NCI-H1436 (cell line): Measurements from ENCODE around the gene ZNF77.
"Not testable (repeated sequence)": the region's sequence is repeated elsewhere in the genome, so short reads cannot be mapped to it uniquely, and the experiment has no call there.

Experiments
- DNase-seq: peaks from one replicate; lab custom pipeline; 2025; lab: John Stamatoyannopoulos, UW

Gene ZNF77

DNA sequence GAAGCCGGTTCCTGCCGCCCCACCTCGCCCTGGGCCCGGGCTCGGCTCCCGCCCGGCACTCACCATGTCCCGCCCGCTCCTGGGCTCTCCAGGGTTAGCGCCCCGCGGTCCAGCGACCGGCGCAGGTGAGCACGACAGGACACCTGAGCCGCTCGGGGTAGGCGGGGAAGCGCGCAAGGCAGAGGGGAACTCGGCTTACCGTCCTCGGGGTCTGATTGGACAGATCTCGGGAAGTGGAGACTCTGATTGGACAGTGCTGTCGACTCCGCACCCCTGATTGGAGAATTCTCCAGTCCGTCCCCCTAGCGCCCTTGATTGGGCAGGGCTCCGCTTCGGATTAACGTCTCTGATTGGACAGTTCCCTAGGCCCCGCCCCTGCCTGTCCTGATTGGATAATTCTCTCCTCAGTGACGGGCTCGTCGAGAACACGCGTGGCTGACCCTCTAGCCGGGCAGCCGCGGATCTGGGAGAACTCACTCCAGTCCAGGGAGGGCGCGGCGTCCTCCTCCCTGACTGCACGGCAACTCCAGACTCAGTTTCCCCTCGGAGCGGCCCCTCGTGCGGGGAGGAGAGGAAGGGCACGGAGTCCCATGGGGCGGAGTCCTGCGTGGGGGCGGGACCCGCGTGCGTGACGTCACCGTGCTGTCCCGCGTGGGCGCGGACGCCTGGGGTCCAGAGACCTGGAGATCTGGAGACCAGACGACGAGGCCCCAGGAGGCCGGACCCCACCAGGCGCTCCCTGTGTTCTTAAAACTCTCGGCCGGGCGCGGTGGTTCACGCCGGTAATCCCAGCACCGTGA lies at the start of gene ZNF77:
ZNF77 (minus strand) TSS at position 197 of the 800 bp plus-strand sequence; CDS start at position 66, 131 bp downstream.
- DNase-seq, result peak; percentile 99

- DNase-seq, result no peak
These were observed 48.8 kb upstream of the ZNF77 start for GRCh38 chr19:2993579-2993978.

- DNase-seq, result peak; percentile 60
These were observed 48.2 kb upstream of the ZNF77 start for GRCh38 chr19:2992958-2993357.

- DNase-seq, result not testable (repeated sequence)
These were observed 47.6 kb upstream of the ZNF77 start for GRCh38 chr19:2992333-2992732.

- DNase-seq, result no peak
These were observed 44.6 kb upstream of the ZNF77 start for GRCh38 chr19:2989236-2989946.

- no peak for DNase-seq
These were observed 43.8 kb upstream of the ZNF77 start for GRCh38 chr19:2988568-2988967.

- DNase-seq, result no peak
These were observed 43.0 kb upstream of the ZNF77 start for GRCh38 chr19:2987797-2988196.

DNA sequence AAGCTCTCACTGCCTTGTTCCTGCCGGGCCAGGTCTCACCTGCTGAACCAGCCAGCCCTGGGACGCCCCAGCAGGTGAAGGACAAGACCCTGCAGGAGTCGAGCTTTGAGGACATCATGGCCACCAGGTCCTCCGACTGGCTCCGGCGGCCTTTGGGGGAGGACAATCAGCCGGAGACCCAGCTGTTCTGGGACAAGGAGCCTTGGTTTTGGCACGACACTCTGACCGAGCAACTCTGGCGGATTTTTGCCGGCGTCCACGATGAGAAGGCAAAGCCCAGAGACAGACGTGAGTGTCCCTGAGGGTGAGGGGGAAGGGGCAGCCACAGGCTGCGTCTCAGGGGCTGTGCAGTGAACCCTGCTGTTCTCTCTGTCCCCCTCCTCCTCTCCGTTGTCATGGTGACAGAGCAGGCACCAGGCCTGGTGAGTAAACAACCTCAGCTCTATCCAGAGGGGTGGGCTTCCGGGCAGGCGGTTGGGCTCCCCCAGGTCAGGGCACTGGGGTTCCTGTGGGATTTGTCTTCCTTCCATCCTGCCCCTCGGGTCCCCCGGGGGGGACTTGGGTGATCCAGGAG lies 42.3 kb upstream of the ZNF77 start:
- DNase-seq, result no peak

- DNase-seq, result no peak
These were observed 39.4 kb upstream of the ZNF77 start for GRCh38 chr19:2984215-2984528.

- peak; percentile 99 for DNase-seq
These were observed 38.8 kb upstream of the ZNF77 start for GRCh38 chr19:2983351-2984214.

- peak; percentile 78 for DNase-seq
These were observed 38.2 kb upstream of the ZNF77 start for GRCh38 chr19:2982983-2983350.

DNA sequence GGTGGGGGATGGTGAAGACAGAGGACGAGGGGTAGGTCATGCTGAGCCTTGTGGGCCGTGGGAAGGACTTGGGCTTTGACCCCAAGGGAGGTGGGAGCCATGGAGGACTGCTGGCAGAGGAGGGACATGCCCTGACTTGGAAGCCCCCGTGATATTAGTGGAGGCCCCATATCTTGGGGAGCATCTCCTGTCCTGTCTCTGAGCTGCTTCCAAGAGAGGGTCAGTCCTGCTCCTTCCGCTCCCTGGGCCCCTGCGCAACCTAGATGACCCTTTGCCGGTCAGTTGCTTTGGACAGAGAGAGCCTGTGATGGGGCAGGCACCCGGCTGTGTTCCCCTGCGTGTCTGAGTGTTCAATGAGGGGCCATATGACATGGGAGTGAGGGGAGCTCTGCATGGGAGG lies 37.8 kb upstream of the ZNF77 start:
- no peak for DNase-seq

GRCh38 chr19:2981898-2982297 lies 37.1 kb upstream of the ZNF77 start:
- no peak for DNase-seq

GRCh38 chr19:2978772-2979171 lies 34.0 kb upstream of the ZNF77 start:
- no peak for DNase-seq

GRCh38 chr19:2978166-2978767 lies 33.5 kb upstream of the ZNF77 start:
- DNase-seq, result no peak

DNA sequence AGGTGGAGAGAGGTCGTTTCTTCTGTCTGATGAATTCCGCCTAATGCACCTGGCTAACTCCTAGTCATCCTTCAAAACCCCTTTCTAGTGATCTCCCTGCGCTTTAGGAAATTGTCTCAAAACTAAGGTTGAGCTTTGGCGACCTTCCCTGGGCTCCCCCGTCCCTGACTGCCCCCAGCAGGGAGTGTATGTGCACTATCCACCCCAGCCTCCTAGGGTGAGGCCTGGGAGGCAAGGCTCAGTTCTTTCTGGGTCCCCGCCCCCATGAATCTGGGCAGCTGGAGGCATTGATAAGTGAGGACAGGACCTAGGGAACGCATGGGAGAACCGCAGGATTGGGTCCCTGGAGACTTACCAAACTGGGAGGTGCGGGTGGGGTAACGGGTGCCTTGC lies 33.0 kb upstream of the ZNF77 start:
- no peak for DNase-seq

- peak; percentile 96 for DNase-seq
These were observed 32.4 kb upstream of the ZNF77 start, which contains the start of gene TLE6 for GRCh38 chr19:2977001-2977745. Gene TLE6 (plus strand): TSS chr19:2977564. CDS start chr19:2978234, 670 bp downstream.

GRCh38 chr19:2976609-2977000 lies 31.8 kb upstream of the ZNF77 start:
- no peak for DNase-seq

GRCh38 chr19:2974342-2975041 lies 29.7 kb upstream of the ZNF77 start:
- no peak for DNase-seq

DNA sequence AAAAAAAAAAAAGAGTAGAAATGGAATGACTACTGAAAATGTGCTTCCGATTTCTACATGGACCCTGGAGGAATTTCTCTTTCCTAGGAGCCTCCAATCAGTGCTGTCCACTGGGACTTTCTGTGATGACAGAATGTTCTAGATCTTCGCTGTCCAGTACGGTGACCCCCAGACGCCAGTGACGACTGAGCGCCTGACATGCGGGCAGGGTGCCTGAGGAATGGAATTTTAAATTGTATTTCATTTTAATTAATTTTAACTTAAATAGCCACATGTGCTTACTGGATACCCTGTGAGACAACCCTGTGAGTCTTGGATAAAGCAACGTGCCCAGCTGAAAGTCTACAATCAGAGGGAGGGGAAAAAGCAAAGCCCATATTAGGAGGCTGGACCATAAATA lies 28.5 kb upstream of the ZNF77 start:
- no peak for DNase-seq
